Measurements from ENCODE around the gene CACNA1S.

Gene CACNA1S

DNA sequence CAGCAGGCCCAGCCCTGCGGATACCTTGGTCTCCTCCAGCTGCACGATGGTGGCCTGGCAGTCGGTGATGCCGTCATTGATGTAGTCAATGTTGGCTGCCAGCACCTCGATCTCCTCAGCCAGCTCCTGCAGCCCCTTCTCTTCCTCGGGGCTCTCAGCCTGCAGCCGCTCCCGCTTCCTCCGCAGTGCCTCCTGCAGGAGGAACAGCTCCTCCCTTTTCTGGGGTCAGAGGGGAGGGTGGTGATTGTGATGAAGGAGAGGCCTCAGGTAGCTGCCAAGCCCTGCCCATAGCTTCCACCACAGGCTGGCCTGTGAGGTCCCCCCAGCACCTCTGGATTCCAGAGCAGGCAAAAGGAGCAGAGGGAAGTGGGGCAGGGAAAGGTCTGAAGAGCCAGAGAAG, 122.1 kb downstream of the CACNA1S start:
- H3K79me1 ChIP-seq (ENCODE audit: low read length), result no peaks in the 10 kb centered on the region
- no peak overlapping the region for H3K23ac ChIP-seq (ENCODE audit: low read length)
- no peak overlapping the region for H3K14ac ChIP-seq (ENCODE audit: low read length)
- H2AK5ac ChIP-seq (ENCODE audit: low read length), result no peak overlapping the region
- no peak overlapping the region for H3K4me3 ChIP-seq (ENCODE audit: low read depth, low read length)
- peaks cover 5% of the 10 kb centered on the region for H3K9me3 ChIP-seq (ENCODE audit: insufficient read depth, low read depth, low read length)
- no peak overlapping the region for H4K12ac ChIP-seq (ENCODE audit: low read depth, low read length)
- no peak overlapping the region for H3K27ac ChIP-seq (ENCODE audit: low read depth, low read length)
- no peaks in the 10 kb centered on the region for H3K27me3 ChIP-seq (ENCODE audit: insufficient read depth, low read length)
- no peak for DNase-seq
- no peaks in the 10 kb centered on the region for H3K4me1 ChIP-seq (ENCODE audit: control insufficient read depth in 1 of 2, insufficient read depth in 2 of 2, low read length in 2 of 2)
- H2AFZ ChIP-seq (ENCODE audit: insufficient read depth, low read length, poor library complexity), result no peak overlapping the region
- H2BK120ac ChIP-seq (ENCODE audit: insufficient read depth, low read length, poor library complexity), result no peak overlapping the region
- WGBS (ENCODE audit: extremely low coverage, insufficient coverage, insufficient read length), result no CpG with 5 or more reads among the region's 9 CpGs
- no peak overlapping the region for H3K18ac ChIP-seq (ENCODE audit: low read length)
- no peak overlapping the region for H2BK12ac ChIP-seq (ENCODE audit: low read length)
- no peak overlapping the region for H4K8ac ChIP-seq (ENCODE audit: low read depth, low read length)
- no peaks in the 10 kb centered on the region for H3K36me3 ChIP-seq (ENCODE audit: control insufficient read depth in 1 of 2, insufficient read depth in 2 of 2, low read length in 2 of 2)
- H3K4me2 ChIP-seq (ENCODE audit: low read length), result no peak overlapping the region
- H3K4ac ChIP-seq (ENCODE audit: low read depth, low read length), result no peak overlapping the region
- H4K91ac ChIP-seq (ENCODE audit: low read depth, low read length), result no peak overlapping the region
- H3K79me2 ChIP-seq (ENCODE audit: control insufficient read depth, insufficient read depth, low read length, poor library complexity), result no peaks in the 10 kb centered on the region
- no peak overlapping the region for H2BK5ac ChIP-seq (ENCODE audit: low read depth, low read length, poor library complexity)
- H3K9ac ChIP-seq (ENCODE audit: low read length), result no peak overlapping the region

Measured in trophoblast cell (in vitro differentiated cells and primary cell).